Stimulated activated CD4-positive, alpha-beta T cell treated with anti-CD3 and anti-CD28 coated beads, TNF-alpha, amount 100 ng/mL, for 4 hours (primary cell): ENCODE results near the gene TPP1.

Experiments used
- DNase-seq, 3 experiments: peaks; one replicate each; pipeline ENCODE4 v3.0.0-alpha.2; 2020; ENCODE audit warnings: low read depth in 3 of 3

Gene TPP1

DNA sequence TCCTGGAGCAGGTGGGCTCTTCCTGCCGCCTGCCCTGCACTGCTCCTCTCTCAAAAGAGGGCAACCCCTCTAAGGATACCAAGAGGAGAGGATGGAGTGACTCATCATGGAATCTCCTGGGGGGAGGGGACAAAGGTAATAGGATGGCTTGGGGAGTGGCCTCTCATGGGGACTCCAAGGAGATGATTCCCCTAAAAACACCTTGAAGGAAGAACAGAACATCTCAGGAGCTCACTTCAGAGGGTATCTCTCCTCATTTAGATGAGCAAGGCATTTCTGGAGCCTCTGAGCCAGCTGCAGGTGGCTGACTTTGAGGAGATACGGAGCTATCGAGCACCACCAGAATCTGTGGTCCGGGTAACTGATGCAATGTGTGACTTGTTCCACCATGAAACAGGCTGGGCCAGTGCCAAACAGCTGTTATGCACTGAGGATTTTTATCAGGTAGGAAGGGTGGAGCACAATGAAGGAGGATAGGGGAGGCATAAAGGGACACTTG lies 56.1 kb downstream of the TPP1 start:
- no peak for DNase-seq
